ENCODE results near the gene HPCAL1.

Gene HPCAL1

GRCh38 chr2:10410001-10410822 is 107.5 kb downstream of the HPCAL1 start:
- DNase-seq, result peak; percentile 92

GRCh38 chr2:10410823-10411437 is 108.2 kb downstream of the HPCAL1 start:
- no peak for DNase-seq

- no peak for DNase-seq
These were observed 108.9 kb downstream of the HPCAL1 start for GRCh38 chr2:10411557-10411956.

GRCh38 chr2:10412380-10412779 is 109.7 kb downstream of the HPCAL1 start:
- DNase-seq, result no peak

- no peak for DNase-seq
These were observed 110.8 kb downstream of the HPCAL1 start for GRCh38 chr2:10413503-10413902.

- DNase-seq, result no peak
These were observed 111.3 kb downstream of the HPCAL1 start for GRCh38 chr2:10413991-10414451.

GRCh38 chr2:10414591-10414990 is 111.9 kb downstream of the HPCAL1 start:
- no peak for DNase-seq

GRCh38 chr2:10415048-10415447 is 112.3 kb downstream of the HPCAL1 start:
- no peak for DNase-seq

- no peak for DNase-seq
These were observed 112.9 kb downstream of the HPCAL1 start for GRCh38 chr2:10415640-10416039.

- DNase-seq, result no peak
These were observed 115.0 kb downstream of the HPCAL1 start for GRCh38 chr2:10417551-10418335.

- DNase-seq, result no peak
These were observed 117.0 kb downstream of the HPCAL1 start for GRCh38 chr2:10419553-10420257.

GRCh38 chr2:10422251-10422650 is 119.5 kb downstream of the HPCAL1 start:
- no peak for DNase-seq

GRCh38 chr2:10422732-10423399 is 120.2 kb downstream of the HPCAL1 start:
- DNase-seq, result no peak

GRCh38 chr2:10423400-10423774 is 120.7 kb downstream of the HPCAL1 start:
- DNase-seq, result no peak

GRCh38 chr2:10424051-10424450 is 121.3 kb downstream of the HPCAL1 start:
- no peak for DNase-seq

GRCh38 chr2:10424916-10425505 is 122.3 kb downstream of the HPCAL1 start:
- no peak for DNase-seq

GRCh38 chr2:10425699-10426098 is 123.0 kb downstream of the HPCAL1 start:
- no peak for DNase-seq

- DNase-seq, result no peak
These were observed 124.3 kb downstream of the HPCAL1 start for GRCh38 chr2:10426726-10427617.

GRCh38 chr2:10427618-10427949 is 124.9 kb downstream of the HPCAL1 start:
- no peak for DNase-seq

GRCh38 chr2:10428355-10428754 is 125.7 kb downstream of the HPCAL1 start:
- DNase-seq, result no peak

GRCh38 chr2:10428924-10429323 is 126.2 kb downstream of the HPCAL1 start:
- DNase-seq, result no peak

Measured in SIG-M5 (cell line).